Right renal cortex interstitium (tissue), 3 donors: ENCODE results near the gene FECH. TPM values are rescaled to one million over a fixed set of nuclear protein-coding genes. Genes with fewer than 3 reads are reported as not detected.
"Not testable (repeated sequence)": the region's sequence is repeated elsewhere in the genome, so short reads cannot be mapped to it uniquely, and the experiment has no call there.

ENCODE experiments used
- DNase-seq, 3 donors: peaks; one replicate each; pipeline ENCODE4 v3.0.0-alpha.2; 2013; ENCODE audit warnings: low read depth in 3 of 3, low spot score in 2 of 3
- polyA plus RNA-seq, 3 donors: library from polyadenylated mRNA; unstranded; fragments of 120-200 nt; gene quantifications; one replicate each; pipeline ENCODE4 v1.2.1, GENCODE V29; 2013; ENCODE audit not compliant: insufficient read length in 3 of 3

The FECH gene
- polyA plus RNA-seq, 3 donors: 38.0 to 45.1 (median 41.1) TPM

DNA sequence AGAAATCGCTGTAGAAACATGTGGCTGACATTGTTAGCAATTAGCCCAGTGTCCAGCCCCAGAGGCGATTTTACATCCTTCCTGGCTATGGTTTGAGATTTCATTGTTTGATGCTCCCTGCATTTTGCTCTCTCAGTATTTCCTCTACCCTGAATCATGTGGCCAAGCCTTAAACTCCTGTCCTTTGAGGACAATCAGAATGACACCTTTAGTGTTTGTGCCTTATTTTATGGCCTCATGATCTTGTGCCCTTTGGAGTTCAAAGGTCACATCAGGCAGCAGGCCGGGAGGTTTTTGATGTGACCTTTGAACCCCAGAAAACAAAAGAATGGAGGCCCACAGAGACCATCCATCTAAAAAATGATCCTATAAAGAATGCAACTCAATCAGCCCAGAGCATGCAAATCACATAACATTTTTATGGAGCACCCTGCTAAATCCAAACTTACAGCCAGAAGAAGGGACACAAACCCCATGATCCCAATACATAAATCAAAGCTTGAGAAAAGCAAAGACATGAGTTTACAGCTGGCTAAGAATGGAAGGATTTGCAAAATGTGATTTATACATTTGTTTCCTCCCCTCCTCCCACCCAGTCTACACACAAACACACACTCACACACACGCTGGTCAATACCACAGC is 52.5 kb downstream of the FECH start:
- peak; percentile 58 to 76 (median 73) for DNase-seq

DNA sequence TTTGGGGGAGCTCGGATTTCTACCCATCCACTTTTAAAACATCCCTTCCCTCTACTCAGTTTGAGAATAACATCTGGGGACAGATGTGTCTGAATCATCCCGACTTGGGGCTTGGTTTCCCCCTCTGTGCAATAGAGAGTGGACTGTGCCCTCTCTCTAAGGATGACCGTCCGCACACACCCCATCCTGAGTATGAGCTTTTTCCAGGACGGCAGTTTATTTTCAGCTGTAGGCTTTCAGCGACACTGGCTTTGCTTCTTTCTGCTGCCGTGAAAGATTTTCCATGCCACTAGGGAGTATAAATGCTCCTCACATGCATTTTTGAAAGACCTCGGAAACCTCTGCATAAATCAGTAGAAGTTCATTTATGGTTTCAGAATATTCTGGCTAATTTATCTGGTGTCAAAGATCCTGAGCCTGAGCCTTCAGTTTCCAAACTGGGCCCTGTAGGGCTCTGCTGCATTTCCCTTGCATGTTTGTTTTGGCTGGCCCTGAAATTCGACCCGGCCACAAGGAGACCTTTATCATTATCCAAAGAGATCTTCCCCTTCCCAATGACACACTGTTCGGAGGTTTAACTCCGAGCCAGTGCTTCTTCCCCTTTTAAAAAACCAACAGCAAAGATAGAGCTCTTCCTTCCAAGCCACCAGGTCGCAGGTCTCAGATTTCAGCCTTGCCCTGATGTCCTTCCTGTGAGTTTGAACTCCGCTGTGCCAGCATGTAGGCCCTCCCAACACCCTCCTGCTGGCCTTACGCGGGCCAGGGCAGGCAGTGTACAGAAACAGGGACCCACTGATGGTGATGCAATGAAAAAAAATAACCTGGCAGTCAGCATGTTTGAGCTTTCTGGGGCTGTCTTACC is 53.3 kb downstream of the FECH start:
- DNase-seq: peak in 2 of 3 donors; percentile 27 to 62

DNA sequence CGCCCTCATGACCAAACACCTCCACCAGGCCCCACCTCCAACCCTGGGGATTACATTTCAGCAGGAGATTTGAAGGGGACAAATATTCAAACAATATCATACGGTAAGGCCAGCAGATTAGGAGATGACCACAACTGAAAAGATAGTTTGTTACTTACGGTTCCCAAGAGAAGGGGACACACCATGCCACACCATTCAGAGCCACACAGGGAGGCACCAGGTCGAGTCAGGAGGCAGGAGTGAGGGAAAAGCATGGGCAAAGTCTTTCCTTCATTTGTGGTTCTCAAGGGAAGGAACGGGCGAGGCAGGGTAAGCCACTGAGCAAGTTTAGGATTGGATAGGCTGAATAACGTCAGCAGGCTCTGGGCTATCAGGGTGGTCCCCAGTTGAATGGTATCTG is 57.4 kb downstream of the FECH start:
- no peak for DNase-seq

DNA sequence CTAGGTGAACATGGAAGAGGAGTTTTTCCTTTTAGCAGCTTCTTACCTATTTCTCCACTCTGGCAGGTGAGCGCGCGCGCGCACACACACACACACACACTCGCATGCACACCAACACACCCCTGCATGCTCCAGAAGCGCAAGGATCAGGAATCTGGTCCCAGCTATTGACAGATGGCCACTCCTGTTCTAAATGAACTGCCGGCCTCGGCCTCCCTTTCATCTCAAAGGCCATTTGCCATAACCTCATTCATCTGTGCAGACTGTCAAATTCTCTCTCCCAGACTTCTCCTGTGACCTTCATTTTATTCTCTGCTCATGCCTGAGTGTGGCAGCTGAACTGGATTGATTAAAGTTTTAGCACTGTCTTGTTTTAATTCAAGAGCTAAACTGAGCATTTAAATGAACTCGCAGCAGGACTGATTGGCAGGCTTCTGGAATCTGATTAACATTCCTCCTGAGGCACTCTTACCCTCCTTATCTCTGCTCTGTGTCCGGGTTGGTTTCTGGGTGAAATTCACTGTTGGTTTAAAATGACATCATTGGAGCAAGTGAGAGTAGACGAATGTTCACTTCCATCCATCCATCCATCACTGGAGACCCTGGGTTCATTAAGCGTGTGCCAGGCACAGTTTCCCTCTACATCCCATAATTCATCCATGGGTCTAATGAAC is 58.8 kb downstream of the FECH start:
- DNase-seq: no peak

DNA sequence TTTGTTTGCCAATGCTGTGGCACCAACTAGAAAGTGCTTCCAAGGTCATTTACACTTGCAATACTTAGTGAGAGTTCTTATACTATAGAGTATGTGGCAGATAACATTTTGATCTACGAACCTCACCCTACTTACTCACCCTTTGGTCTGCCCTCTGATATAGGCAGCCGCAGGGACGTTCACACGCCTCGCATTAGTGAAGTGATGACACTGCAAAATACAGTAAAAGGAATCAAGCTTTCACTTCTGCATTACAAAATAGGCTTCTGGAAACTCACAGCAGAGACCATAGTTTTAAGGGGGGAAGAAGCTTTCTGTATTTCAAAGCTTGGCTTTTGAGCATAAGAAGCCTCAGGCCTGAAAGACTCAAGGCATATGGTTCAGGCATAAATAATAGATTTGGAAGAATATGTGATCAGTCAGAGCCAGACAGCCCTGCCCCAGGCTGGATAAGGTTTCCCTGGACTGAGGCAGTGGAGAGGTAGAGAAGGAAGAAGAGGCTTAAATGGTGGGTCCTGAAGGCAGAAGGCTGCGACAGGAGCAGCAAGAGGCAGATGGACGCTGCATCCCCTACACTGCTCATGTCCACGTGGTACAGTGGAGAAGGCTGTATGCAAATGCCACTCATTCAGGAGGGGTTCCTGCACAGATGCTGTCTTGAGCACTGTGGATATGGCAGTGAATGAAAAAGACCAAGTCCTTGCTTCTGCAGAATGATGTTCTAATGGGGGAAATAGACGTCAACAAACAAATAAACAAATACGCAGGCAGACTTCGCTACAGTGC is 63.1 kb downstream of the FECH start:
- no peak for DNase-seq

DNA sequence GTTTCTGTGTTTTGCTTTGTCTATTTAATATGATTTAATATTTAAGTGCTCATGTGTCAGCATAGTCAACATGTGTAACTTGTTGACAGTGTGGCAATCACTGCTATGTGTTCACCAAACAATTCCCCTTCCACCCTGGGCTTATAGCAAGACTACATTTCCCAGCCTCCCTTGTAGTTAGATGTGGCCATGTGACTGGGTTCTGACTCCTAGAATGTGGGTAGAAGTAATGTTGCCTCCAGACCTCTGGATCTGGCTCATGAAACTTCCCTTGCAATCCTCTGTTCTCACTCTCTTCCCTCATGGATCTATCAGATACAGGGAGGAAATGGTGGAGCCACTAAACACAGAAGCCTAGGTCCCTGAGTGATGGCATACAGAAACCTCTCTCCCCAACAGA is 64.2 kb downstream of the FECH start:
- DNase-seq: not testable (repeated sequence)

DNA sequence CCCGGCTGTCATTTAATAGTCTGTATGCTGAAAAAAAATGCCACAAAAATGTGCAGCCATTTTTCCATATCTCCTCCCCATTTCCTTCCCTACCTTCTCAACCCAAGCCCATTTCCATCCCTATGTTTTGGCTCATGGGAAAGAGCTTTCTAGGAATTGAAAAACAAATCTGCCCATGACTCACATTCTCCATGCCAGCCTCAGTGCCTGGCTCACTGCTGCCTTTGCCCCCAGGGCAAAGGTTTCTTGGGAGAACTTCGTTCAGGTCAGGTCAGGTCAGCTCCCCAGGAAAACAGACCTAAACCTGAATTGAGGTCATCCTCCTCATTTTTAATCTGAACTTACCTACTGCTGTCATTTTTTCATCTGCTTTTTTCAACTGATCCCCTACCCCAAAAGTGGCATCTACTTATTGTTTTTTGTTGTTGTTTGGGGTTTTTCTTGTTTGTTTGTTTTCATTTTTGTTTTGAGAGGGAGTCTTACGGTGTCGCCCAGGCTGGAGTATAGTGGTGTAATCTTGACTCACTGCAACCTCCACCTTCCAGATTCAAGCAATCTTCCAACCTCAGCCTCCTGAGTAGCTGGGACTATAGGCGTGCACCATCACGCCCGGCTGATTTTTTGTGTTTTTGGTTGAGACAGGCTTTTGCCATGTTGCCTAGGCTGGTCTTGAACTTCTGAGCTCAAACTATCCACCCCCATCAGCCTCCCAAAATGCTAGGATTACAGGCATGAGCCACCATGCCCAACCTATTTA is 66.7 kb downstream of the FECH start:
- DNase-seq: no peak

DNA sequence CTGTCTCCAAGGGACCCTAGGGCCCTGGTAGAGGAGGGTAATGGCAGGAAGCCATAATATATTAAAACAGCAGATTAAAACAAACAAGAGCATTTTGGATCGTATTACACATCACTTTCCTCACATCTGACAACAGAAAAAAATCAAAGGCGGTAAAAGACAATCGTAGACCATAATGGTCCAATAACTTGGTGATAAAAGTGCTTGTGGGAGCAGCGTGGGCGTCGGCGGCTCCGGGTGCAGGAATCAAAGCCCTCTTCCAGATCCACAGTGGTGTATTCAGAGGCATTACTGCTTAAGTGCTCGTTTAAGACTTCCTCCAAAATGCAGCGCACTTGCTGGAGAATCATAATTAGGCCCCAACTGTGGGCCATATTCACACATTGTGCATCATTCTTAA is 68.0 kb downstream of the FECH start:
- no peak for DNase-seq

DNA sequence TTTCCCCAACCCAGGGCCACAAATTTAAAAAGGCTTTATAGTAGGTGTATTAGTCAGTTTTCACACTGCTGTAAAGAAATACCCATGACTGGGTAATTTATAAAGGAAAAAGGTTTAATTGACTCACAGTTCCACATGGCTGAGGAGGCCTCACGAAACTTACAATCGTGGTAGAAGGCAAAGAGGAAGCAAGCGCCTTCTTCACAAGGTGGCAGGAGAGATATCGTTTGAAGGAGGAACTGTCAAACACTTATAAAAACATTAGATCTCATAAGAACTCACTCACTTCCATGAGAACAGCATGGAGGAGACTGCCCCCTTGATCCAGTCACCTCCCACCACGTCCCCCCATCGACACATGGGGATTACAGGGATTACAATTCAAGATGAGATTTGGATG is 70.4 kb downstream of the FECH start:
- DNase-seq: no peak

DNA sequence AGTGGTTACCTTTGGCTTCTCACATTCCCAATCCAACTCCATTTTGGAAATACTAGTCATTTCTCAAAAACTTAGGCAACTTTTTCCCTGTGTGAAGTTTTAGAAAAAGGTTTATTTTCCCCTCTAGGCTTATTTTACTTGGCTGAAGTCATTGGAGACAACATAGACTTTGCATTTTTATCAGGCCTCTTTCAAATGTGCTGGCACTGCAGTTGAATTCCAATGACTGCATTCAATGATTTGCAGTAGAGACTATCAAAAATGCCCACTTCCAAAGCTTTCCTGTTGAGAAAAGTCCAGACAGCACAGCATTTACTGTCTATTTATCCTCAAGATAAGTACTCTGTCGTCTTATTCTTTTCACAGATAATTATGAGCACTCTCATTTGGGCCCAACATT is 81.3 kb downstream of the FECH start:
- no peak for DNase-seq

DNA sequence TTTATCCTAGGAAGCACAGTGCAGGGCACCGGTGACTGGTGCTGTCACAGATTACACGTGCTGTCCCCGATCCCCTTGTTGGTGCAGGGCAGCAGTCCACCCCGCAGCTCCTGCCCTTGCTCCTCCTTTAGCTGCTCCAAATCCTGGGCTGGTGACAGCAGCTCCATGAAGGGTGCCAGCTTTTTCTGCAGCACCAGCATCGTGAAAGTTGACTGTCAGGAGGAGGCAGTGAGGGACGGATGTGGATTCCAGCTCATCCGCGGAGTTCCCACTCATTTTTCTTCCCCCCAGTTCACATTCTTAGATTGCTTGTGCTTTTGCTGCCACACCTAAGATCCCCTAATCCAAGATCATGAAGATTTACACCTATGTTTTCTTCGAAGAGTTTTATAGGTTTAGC is 83.9 kb downstream of the FECH start:
- no peak for DNase-seq

DNA sequence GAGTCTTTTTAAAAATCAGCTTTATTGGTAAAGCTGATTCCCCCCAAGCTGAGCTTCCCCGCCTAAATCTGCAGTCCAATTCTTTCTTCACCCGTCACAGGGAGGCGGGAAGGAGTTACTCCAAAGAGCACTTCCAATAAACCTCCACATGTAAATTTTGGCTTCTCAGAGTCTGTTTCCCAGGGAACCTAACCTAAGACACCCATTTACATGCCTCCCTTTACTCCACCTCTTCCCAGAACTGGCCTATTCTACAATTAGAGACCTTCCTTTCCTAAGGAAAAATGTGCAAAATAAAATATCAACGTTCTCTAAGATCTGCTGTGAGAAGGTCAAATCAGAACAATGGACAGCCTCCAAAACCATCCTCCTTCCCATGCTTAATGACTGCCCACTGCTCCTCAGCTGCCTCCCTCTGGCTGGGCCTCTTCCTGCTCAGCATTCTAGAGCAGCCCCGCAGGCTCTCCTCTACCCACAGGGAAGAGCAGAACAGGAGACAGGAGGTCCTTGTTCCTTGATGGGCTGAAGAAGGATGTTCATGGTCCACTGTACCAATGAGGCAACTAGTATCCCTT is 87.7 kb downstream of the FECH start:
- DNase-seq: no peak

Other genes with a start within 250 kb of the FECH start
- gene ST8SIA3, start 234.1 kb downstream of the FECH start, polyA plus RNA-seq: not detected
- under 1 TPM; 0.07 to 0.14 (median 0.11) TPM for gene ONECUT2, start 151.3 kb downstream of the FECH start, polyA plus RNA-seq
- gene NARS1, start 35.1 kb upstream of the FECH start, polyA plus RNA-seq: 100 to 1,000 TPM; 211 to 237 (median 211) TPM
- 10 to 100 TPM; 23.1 to 32.7 (median 31.3) TPM for gene ATP8B1, start 216.6 kb upstream of the FECH start, polyA plus RNA-seq